HG03066 (cell line): ENCODE measurements around the gene RXRG.
"Not testable (repeated sequence)": the region's sequence is repeated elsewhere in the genome, so short reads cannot be mapped to it uniquely, and the experiment has no call there.

ENCODE experiments used
- ATAC-seq: cut with Tn5 transposase; IDR thresholded peaks from one replicate; pipeline ENCODE4 v1.9.1; 2021; ENCODE audit warnings: low read depth; ENCODE audit not compliant: unreplicated experiment

Gene RXRG

GRCh38 chr1:165444897-165445370 lies at the start of gene RXRG:
RXRG (minus strand) TSS chr1:165445126; CDS start chr1:165444893, 233 bp downstream.
- ATAC-seq = no peak

DNA sequence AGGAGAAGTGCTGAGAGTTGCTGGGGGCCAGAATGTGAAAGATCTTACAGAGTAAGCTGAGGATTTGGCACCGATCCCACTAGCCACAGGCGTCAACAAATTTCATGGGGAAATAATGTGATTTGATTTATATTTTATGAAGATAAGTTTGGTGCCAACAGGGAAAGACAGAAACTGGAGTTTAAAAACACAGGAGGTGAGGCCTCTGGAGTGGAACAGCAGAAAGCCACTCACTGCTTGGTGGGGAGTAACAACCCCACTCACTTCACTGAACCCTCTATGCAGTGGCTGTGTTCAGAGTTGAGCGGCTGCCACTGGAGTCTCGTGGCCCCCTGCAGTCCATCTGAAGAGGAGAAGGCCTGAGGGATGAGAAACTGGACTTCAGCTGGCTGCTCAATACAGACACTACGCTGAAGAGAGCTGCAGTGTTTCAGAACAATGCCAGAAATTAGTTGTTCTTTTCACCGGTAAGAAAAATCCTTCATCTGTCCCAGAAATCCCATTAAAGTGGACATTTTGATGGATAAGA lies 48.0 kb upstream of the RXRG start:
- no peak for ATAC-seq

- ATAC-seq = no peak
These were observed 45.2 kb upstream of the RXRG start for GRCh38 chr1:165490175-165490574.

GRCh38 chr1:165487921-165488320 lies 43.0 kb upstream of the RXRG start:
- no peak for ATAC-seq

GRCh38 chr1:165486663-165487062 lies 41.7 kb upstream of the RXRG start:
- ATAC-seq = no peak

DNA sequence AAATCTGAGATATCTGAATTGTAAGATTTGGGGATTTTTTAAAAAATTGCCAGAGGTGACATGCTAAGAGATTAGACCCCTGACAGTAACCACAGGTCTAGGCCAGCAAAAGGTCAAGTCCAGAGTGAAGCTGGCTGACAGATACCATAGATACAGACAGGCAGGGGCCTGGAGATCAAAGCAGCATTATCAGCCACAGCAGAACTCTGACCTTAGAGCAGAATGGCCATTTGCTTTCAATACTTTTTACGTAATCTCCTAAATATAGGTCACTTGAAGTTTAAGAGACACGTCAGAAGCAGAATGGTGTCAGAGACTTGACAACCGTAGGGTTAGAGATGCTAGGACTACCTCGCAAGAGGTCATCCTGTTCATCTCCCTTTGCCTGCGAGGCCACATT lies 40.8 kb upstream of the RXRG start:
- ATAC-seq = no peak

DNA sequence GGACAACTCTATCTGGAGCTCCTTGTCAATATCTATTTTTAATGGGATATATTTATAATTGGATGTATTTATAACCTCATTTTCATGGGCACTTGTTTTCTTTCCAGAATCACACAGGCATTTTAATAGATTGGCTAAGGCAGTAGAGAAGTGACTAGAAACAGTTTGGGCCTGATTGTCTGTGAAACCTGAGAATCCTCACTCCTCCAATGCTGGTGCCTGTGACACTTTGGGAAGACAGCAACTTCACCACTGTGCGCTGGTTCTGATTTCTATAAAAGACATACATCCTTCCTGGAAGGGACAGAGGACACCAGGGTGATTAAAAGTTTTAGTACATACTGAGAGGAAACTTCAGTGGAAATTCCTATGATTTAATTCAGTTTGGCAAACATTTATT lies 39.6 kb upstream of the RXRG start:
- ATAC-seq = no peak

DNA sequence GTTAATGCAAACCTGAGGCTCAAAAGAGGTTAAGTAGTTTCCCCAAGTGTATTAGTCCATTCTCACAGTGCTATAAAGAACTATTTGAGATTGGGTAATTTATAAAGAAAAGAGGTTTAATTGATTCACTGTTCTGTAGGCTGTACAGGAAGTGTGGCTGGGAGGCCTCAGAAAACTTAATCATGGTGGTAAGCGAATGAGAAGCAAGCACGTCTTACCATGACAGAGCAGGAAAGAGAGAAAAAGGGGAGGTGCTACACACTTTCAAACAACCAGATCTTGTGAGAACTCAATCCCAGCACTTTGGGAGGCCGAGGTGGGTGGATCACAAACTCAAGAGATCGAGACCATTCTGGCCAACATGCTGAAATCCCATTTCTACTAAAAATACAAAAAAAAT lies 38.5 kb upstream of the RXRG start:
- no peak for ATAC-seq

GRCh38 chr1:165481820-165482532 lies 37.0 kb upstream of the RXRG start:
- ATAC-seq = no peak

- ATAC-seq = no peak
These were observed 31.9 kb upstream of the RXRG start for GRCh38 chr1:165476776-165477175.

DNA sequence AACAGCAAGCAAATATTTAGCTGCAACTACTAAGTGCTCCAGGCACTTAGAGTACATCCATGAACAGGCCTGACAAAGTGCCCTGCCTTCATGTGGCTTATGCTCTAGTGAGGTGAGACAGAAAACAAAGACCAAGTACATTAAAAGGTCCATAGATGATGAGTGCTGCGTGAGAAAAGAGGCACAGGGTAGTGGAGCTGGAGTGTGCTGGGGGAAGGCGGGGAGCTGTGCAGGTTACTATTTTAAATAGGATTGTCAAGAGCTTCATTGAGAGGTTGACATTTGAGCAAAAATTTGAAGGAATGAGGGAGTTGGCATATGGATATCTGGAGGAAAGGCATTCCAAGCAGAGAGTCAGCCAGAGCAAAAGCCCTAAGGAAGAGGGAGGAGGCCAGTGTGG lies 29.3 kb upstream of the RXRG start:
- ATAC-seq = no peak

DNA sequence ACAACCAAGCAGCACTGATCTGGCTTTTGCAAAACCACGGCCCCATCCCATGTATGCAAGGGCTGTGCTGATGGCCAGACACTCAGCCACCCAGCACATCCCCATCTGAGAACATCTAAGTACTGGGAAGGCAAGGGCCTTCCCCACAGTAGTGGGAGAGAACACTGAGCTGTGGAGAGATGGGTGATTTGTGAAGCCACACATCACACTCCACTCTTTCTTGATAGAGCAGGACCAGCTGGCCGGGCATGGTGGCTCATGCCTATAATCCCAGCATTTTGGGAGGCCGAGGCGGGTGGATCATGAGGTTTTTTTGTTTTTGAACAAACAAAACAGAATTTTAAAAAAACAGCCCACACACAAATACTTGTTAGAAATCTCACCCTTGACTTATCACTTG lies 28.2 kb upstream of the RXRG start:
- no peak for ATAC-seq

GRCh38 chr1:165468726-165469249 lies 23.9 kb upstream of the RXRG start:
- ATAC-seq = no peak

- ATAC-seq = no peak
These were observed 23.3 kb upstream of the RXRG start for GRCh38 chr1:165468253-165468652.

- ATAC-seq = no peak
These were observed 22.8 kb upstream of the RXRG start for GRCh38 chr1:165467706-165468105.

GRCh38 chr1:165463978-165464377 lies 19.1 kb upstream of the RXRG start:
- ATAC-seq = no peak

- not testable (repeated sequence) for ATAC-seq
These were observed 14.8 kb upstream of the RXRG start for GRCh38 chr1:165459683-165460082.

GRCh38 chr1:165456861-165457260 lies 11.9 kb upstream of the RXRG start:
- no peak for ATAC-seq

- no peak for ATAC-seq
These were observed 11.2 kb upstream of the RXRG start for GRCh38 chr1:165456114-165456513.

- no peak for ATAC-seq
These were observed 10.2 kb upstream of the RXRG start for GRCh38 chr1:165455111-165455510.

DNA sequence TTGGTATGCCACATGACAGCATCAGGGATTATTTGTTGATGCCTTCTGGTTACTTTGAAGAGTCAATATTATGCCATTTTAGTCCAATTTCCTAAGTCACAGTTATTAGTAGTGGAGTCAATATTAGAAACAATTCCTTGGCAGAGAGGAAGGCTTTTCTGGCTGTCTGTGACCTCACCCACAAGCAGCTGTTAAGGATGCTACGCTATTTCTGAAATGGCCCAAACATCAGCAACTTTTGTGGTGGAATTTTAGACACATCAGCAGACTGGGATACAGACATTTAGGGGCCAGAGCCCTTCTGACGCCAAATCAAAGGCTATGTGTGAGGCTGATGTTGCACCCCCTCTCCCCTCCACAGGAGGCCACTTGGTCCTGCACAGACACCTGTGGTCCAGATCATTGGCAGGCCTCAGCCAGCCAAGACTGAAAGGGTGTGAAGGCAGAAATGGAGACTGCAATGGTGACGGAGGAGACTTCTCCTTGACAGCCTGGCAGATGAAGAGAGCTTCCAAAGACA lies 9.2 kb upstream of the RXRG start:
- ATAC-seq = no peak
